Esophagus muscularis mucosa (tissue), 4 donors: ENCODE results near the gene STIP1. TPM values are rescaled to one million over a fixed set of nuclear protein-coding genes. Genes with fewer than 3 reads are reported as not detected.

Source experiments
- DNase-seq: peaks from one replicate; pipeline ENCODE4 v3.0.0-alpha.2; 2017; ENCODE audit errors: extremely low spot score
- H3K27ac ChIP-seq, 4 donors: fragments of 200-600 bp; sonication (generic); replicated peaks in 1 of 4; 1 replicate in 3 of 4; 2 replicates in 1 of 4; pipeline ENCODE4 v1.5.1; 2016 to 2019; ENCODE audit warnings: mild to moderate bottlenecking in 1 of 4
- H3K27me3 ChIP-seq, 4 donors: fragments of 200-600 bp; sonication (generic); one replicate each; pipeline versions ENCODE4 v1.5.1 to v1.6.0; 2016 to 2019
- H3K36me3 ChIP-seq, 4 donors: fragments of 200-600 bp; sonication (generic); one replicate each; pipeline ENCODE4 v1.5.1; 2016 to 2019
- H3K4me1 ChIP-seq, 4 donors: fragments of 200-600 bp; sonication (generic); one replicate each; pipeline ENCODE4 v1.5.1; 2016 to 2019
- H3K4me3 ChIP-seq, 4 donors: fragments of 200-600 bp; sonication (generic); 1 replicate in 2 of 4; 2 replicates in 2 of 4; pipeline ENCODE4 v1.5.1; 2016 to 2019; ENCODE audit warnings: mild to moderate bottlenecking in 4 of 4, moderate library complexity in 1 of 4
- H3K9me3 ChIP-seq, 4 donors: fragments of 200-600 bp; sonication (generic); 1 replicate in 3 of 4; 2 replicates in 1 of 4; pipeline ENCODE4 v1.5.1; 2016 to 2019
- CTCF ChIP-seq, 3 experiments: fragments of 200-600 bp in 2 of 3; fragments of 450-650 bp in 1 of 3; sonication (generic) in 2 of 3; IDR thresholded peaks; one replicate each; pipeline ENCODE4 v1.5.1; 2017 to 2019; ENCODE audit warnings: antibody characterized with exemption in 3 of 3, mild to moderate bottlenecking in 2 of 3, moderate library complexity in 1 of 3
- EP300 ChIP-seq: sonication (generic); formaldehyde crosslinking; IDR thresholded peaks from one replicate; pipeline ENCODE4 v1.6.1; 2017; ENCODE audit warnings: antibody characterized with exemption
- POLR2A ChIP-seq: fragments of 450-650 bp; IDR thresholded peaks from one replicate; pipeline ENCODE4 v1.6.1; 2017; ENCODE audit warnings: antibody characterized with exemption, moderate library complexity, mild to moderate bottlenecking, low read depth
- POLR2AphosphoS5 ChIP-seq, 2 donors: sonication (generic); formaldehyde crosslinking; IDR thresholded peaks; one replicate each; pipeline ENCODE4 v1.6.1; 2017; ENCODE audit warnings: antibody characterized with exemption in 2 of 2
- WGBS: methylation state at CpG from one replicate; pipeline ENCODE4 v1.1.5; 2018; 5-methylcytosine and 5-hydroxymethylcytosine counted together
- intact Hi-C: fragments of 100-400 bp; cut with DNase I; formaldehyde crosslinking; loops from one replicate; pipeline ENCODE4 v1.15.1; 2023
- total RNA-seq, 4 donors: library from RNA; depleted of rRNA; stranded (reverse); fragments of >200 nt; gene quantifications; one replicate each; pipeline versions ENCODE4 v1.1.0 to v1.2.1, GENCODE V29; 2016

The STIP1 gene
- total RNA-seq, 4 donors from 2014 or later = 82.2 to 116 (median 101) TPM

GRCh38 chr11:64223001-64223651, 37.2 kb downstream of the STIP1 start:
- H3K9me3 ChIP-seq = no peaks in the 10 kb centered on the region
- H3K4me1 ChIP-seq = peaks cover 22 to 36% (median 29%) of the 10 kb centered on the region in 4 donors
- TF ChIP-seq CTCF (IDR thresholded peaks at IDR 0.05) = no peak
- TF ChIP-seq POLR2A = no peak
- TF ChIP-seq POLR2AphosphoS5 (IDR thresholded peaks at IDR 0.05) = no peak
- no peak for TF ChIP-seq EP300
- H3K27ac ChIP-seq = no peak overlapping the region
- no peaks in the 10 kb centered on the region for H3K27me3 ChIP-seq
- peaks cover 4 to 41% (median 29%) of the 10 kb centered on the region in 4 donors for H3K36me3 ChIP-seq
- H3K4me3 ChIP-seq = no peak overlapping the region
- no peak for DNase-seq
- WGBS = 84% methylated on average over 11 of the region's 24 CpGs
- intact Hi-C loops = no loop called here

GRCh38 chr11:64224151-64224890, 38.4 kb downstream of the STIP1 start:
- no peaks in the 10 kb centered on the region for H3K9me3 ChIP-seq
- 94% methylated on average over 10 of the region's 17 CpGs for whole genome bisulfite sequencing
- TF ChIP-seq POLR2A (no peak), POLR2AphosphoS5 (IDR thresholded peaks at IDR 0.05) (no peak), CTCF (IDR thresholded peaks at IDR 0.05) (no peak), EP300 (no peak)
- no peak overlapping the region for H3K4me3 ChIP-seq
- no peaks in the 10 kb centered on the region for H3K27me3 ChIP-seq
- peaks cover 4 to 39% (median 29%) of the 10 kb centered on the region in 4 donors for H3K36me3 ChIP-seq
- peaks cover 23 to 46% (median 39%) of the 10 kb centered on the region in 4 donors for H3K4me1 ChIP-seq
- H3K27ac ChIP-seq = peak overlapping the region in 1 of 4 donors; percentile 93
- intact Hi-C loops = no loop called here
- no peak for DNase-seq

GRCh38 chr11:64224891-64225607, 39.1 kb downstream of the STIP1 start:
- Histone ChIP-seq H3K4me1 (peaks cover 30 to 53% (median 46%) of the 10 kb centered on the region in 4 donors), H3K27me3 (no peaks in the 10 kb centered on the region), H3K4me3 (peak overlapping the region; percentile 69 to 80 (median 71)), H3K36me3 (peaks cover 4 to 38% (median 25%) of the 10 kb centered on the region in 4 donors), H3K9me3 (no peaks in the 10 kb centered on the region), H3K27ac (peak overlapping the region; percentile 87 to 93 (median 90))
- intact Hi-C loops = loop anchor here (5.0 kb wide), 1 partner anchor 38 kb away; the partner anchor contains the start of gene STIP1
- TF ChIP-seq CTCF (IDR thresholded peaks at IDR 0.05) (no peak), EP300 (no peak), POLR2AphosphoS5 (IDR thresholded peaks at IDR 0.05) (no peak), POLR2A (no peak)
- WGBS = 69% methylated on average over 9 of the region's 22 CpGs
- no peak for DNase-seq

GRCh38 chr11:64225608-64226506, 39.9 kb downstream of the STIP1 start, which contains the start of the genes NUDT22 and TRPT1:
TSS of gene NUDT22 (plus strand) at chr11:64226274. CDS start at chr11:64226653, 379 bp downstream.
TSS of gene TRPT1 (minus strand) at chr11:64226186. CDS start at chr11:64225860, 326 bp downstream.
- peaks cover 30 to 57% (median 51%) of the 10 kb centered on the region in 4 donors for H3K4me1 ChIP-seq
- H3K27me3 ChIP-seq = no peaks in the 10 kb centered on the region
- 17% methylated on average over 4 of the region's 54 CpGs for WGBS
- peaks cover 4 to 32% (median 17%) of the 10 kb centered on the region in 4 donors for H3K36me3 ChIP-seq
- peak within 1 kb of the TSS; percentile 69 to 80 (median 71) for H3K4me3 ChIP-seq
- no peaks in the 10 kb centered on the region for H3K9me3 ChIP-seq
- intact Hi-C loops = loop anchor here (5.0 kb wide), 1 partner anchor 39 kb away; the partner anchor contains the start of gene STIP1
- DNase-seq = peak; percentile 98
- peak in 2 of 3 experiments; percentile 22 to 36 for TF ChIP-seq CTCF (IDR thresholded peaks at IDR 0.05)
- TF ChIP-seq POLR2A = peak; percentile 94
- TF ChIP-seq POLR2AphosphoS5 (IDR thresholded peaks at IDR 0.05) = peak; percentile 94
- no peak for TF ChIP-seq EP300
- peak within 1 kb of the TSS; percentile 87 to 93 (median 90) for H3K27ac ChIP-seq
